Measurements from ENCODE around the gene GCGR.

DNA sequence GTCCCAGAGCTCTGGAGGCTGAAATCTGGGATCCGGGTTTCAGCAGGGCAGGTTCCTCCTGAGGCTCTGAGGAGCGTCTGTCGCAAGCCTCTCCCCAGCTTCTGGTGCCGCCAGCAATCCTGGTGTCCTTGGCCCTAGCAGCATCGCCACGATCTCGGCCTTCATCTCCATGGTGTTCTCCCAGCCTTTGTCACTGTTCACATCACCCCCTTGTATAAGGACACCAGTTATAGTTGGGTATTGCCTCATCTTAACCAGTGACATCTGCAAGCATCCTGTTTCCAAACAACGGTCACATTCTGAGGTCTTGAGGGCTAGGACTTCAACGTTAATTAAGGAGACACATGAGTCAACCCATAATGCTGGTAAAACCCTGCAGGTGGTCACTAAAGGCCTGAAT is 33.7 kb downstream of the GCGR start:
- TF ChIP-seq CTCF (IDR thresholded peaks at IDR 0.05) (no peak), EP300 (IDR thresholded peaks at IDR 0.05; ENCODE audit: low read depth) (no peak), POLR2A (IDR thresholded peaks at IDR 0.05) (no peak)
